Hypothalamus (tissue), 51 donors: ENCODE data around the gene DYNLT2B.
"Not testable (repeated sequence)": the region's sequence is repeated elsewhere in the genome, so short reads cannot be mapped to it uniquely, and the experiment has no call there.

Experiments
- DNase-seq, 51 donors: peaks; one replicate each; lab custom pipeline; 2025; lab: John Stamatoyannopoulos, UW

Gene DYNLT2B

DNA sequence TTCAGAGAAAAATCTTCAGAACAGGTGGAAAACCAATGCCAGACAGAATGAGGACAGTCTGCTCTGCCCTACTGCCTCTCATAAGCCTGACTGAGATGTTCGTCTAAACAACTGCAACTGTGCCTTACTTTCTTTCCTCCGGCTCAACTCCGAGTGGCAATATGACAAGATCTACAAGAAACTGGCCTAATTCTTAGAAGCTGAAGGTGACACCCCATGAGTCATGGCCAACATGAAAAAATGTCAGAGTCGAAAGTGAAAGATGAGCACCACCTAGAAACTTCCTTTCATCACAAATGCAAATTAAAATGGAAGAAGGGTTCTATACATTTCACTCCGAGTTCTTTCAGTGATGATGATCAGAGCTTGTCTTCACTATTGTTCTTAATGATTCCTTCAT, 43.5 kb downstream of the DYNLT2B start:
- no peak for DNase-seq

DNA sequence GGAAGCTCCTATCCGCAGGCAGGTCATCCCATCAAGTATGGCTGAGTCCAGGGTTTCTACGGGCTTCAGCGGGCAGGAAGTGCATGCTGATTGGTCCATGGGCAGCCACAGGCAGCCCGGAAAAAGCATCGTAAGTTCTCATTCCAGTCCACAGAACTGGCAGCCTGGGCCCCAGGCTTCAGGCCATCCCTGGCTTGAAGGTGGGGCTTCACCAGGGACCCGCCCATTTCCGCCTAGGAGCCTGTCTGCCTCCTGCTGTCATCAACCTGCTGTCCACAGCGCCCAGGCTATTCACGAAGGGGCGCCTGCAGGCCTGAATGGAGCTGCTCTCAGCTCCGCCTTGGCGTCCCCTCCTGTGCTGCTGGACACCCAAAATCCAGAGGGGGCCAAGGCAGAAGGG, 44.4 kb downstream of the DYNLT2B start:
- DNase-seq, result no peak

DNA sequence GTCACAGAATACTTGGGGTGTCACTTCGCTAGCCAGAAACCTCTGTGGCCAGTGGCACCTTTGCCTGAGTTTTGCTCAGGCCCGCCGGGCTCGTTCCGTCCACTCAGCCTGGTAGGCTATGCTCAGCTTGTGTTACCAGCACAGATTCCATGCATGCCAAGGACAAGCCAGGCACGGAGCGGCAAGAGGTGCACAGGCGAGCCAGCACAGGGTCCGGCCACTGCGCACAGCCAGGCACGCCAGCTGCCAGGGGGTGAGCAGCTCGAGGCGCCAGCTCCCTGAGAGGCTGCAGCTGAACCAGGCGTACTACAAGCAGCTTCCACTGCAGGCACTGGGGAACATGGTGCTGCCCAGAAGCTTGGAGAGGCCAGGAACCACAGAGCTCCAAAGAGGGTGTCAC, 45.2 kb downstream of the DYNLT2B start:
- no peak for DNase-seq

DNA sequence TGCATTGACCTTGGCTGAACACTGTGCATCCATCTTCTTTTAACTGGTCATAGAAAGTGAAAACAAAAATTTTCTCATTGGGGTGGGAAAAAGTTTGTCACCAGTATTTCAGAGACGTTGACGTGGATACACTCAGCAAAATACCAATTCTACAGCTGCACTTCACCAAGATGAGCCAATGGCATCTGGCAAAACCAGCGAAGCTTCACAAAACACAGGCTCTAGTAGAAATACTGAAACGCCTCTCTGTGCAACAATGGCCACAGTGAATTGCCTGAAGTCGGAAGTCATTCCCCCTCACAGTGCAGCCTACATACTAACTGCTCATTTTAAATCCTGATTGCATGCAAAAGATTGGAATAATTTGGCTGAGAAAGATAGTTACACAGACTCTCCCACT, 47.5 kb downstream of the DYNLT2B start:
- peak in 4 of 51 donors; percentile 4 to 16 (median 6) for DNase-seq

DNA sequence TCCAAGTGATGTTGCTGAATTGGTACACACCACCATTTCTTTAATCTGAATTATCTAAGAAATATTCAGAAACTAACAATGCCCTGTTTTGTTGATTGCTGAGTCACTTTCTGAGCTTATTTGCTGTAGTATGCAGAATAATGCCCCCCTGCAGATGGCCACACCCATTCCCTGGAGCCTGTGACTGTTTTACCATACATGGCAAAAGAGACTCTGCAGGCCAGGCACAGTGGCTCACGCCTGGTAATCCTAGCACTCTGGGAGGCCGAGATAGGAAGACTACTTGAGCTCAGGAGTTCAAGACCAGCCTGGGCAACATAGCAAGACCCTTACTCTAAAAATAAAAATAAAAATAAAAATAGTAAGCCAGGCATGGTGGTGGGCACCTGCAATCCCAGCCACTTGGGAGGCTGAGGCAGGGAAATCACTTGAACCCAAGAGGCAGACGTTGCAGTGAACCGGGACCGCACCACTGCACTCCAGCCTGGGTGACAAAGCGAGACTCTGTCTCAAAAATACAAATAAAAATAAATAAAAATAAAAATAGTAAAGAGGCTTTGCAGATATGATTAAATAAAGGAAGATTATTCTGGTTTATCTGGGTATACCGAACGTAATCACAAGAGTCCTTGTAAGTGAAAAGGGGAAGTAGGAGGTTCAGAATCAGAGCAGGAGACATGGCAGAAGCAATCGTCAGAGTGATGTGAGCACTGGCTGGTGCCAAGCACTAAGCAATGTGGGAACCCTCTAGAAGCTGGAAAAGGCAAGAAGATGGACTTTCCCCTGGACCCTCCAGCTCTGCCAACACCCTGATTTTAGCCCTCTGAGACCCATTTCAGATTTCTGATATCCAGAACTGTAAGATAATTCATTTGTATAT, 49.5 kb downstream of the DYNLT2B start:
- no peak for DNase-seq

DNA sequence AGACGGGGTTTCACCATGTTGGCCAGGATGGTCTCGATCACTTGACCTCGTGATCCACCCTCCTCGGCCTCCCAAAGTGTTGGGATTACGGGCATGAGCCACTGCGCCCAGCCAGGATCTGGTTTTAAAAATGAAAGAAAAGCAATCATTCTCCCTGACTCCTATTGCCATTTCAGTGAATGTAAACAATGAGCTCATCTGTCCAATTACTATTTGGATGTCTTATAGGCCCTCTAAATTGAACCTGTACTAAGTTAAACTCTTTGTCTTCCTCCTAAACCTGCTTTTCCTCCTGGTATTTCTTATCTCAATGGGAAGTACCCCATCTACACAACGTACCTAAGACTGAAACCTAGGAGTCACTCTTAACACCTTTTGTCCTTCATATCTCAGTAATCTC, 54.2 kb downstream of the DYNLT2B start:
- no peak for DNase-seq

DNA sequence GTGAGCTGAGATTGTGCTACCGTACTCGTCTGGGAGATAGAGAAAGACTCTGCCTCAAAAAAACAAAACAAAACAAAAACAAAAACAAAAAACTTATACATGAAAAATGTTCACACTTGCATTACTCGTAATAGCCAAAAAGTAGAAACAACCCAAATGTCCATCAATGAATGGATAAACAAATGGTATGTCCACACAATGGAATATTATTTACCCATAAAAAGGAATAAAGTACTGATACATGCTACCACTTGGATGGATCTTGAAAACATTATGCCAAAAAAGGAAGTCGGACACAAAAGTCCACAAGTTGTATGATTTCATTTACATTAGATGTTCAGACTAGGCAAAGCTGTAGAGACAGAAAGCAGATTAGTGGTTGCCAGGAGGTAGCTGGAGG, 57.3 kb downstream of the DYNLT2B start:
- DNase-seq, result no peak

DNA sequence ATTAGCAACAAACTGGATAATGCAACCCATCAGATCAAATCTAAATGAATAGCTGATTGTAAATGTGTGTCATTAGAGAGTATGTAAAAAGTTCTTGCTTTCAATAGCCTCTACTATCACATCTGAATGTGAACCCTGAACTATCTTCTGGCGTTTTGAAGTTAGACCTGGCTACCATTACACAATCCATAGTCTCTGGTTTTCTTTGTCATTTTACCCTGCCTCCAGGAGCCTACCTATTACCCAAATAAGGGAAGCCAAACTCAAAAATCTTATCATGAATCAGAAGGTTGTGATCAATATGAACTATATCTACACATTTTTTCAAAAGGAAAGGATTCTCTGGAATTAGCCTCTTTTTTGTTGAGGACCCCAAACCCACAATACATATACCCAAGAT, 62.3 kb downstream of the DYNLT2B start:
- no peak for DNase-seq

DNA sequence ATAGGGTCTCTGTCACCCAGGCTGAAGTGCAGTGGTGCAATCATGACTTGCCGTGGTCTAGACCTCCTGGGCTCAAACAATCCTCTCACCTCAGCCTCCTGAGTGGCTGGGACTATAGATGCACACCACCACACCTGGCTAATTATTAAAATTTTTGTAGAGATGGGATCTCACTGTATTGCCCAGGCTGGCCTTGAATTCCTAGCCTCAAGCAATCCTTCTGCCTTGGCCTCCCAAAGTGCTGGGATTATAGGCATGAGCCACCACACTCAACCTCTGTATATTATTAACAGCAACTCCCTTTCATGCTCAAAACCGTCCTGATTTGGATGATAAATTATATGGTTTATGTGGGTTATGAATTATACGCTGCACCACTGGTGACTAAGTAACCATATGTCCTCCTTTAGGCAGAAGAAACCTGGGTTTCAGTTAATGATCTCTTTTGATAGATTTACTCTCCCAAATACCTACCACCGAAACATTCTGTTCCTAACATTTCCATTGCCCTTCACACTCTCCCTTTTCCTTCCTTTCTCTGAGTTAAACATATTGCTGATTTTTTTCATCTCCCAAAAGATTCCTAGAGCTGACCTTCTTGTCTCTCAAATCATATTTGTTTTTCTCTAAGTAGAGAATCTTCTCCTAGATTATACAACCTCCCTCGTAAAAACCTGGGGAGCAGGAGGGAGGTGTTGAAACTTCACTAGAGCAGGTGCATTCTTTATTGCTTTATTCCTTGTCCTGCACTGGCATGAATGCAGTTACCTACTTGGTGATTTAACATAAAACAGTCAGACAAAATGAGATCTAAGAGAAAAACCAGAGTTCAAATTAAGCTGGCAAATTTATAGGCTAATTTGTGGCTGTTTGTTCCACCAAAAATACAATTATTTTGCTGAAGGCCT, 63.4 kb downstream of the DYNLT2B start:
- DNase-seq, result no peak

DNA sequence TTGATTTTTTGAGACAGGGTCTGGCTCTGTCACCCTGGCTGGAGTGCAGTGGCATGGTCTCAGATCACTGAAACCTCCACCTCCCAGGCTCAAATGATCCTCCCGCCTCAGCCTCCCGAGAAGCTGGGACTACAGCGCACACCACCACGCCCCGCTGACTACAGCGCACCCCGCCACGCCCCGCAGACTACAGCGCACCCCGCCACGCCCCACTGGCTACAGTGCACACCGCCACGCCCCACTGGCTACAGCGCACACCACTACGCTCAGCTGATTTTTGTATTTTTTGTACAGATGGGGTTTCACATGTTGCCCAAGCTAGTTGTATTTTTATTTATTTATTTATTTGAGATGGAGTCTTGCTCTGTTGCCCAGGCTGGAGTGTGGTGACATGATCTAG, 66.1 kb downstream of the DYNLT2B start:
- DNase-seq, result no peak

DNA sequence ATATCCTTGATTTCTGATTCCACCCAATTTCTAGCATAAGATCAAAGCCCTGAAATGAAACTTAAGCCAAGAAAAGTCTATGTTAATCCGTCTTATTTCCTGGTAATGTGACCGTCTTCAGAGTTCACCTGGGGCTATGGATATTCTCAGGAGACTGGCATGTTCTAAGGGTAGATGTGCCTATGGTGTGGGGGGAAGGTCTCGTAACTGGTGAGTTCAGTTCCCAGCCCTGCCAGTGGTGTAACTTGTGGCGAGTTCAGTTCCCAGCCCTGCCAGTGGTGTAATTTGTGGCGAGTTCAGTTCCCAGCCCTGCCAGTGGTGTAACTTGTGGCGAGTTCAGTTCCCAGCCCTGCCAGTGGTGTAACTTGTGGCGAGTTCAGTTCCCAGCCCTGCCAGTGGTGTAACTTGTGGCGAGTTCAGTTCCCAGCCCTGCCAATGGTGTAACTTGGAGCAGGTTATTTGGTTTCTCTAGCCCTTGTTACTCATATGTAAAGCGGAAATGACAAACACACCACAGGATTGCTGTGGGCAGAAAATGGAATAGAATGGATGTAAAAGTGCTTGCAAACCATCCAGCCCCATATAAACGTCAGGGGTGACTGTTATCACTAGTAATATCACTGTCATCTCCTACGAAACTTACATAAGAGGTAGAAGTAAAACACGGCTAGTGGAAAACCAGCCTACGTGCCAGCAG, 71.3 kb downstream of the DYNLT2B start:
- no peak for DNase-seq

DNA sequence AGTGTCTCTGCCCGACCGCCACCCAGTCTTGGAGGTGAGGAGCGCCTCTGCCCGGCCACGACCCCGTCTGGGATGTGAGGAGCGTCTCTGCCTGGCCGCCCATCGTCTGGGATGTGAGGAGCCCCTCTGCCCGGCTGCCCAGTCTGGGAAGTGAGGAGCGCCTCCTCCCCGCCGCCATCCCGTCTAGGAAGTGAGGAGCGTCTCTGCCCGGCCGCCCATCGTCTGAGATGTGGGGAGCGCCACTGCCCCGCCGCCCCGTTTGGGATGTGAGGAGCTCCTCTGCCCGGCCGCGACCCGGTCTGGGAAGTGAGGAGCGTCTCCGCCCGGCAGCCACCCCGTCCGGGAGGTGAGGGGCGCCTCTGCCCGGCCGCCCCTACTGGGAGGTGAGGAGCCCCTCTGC, 73.9 kb downstream of the DYNLT2B start:
- DNase-seq, result not testable (repeated sequence)

DNA sequence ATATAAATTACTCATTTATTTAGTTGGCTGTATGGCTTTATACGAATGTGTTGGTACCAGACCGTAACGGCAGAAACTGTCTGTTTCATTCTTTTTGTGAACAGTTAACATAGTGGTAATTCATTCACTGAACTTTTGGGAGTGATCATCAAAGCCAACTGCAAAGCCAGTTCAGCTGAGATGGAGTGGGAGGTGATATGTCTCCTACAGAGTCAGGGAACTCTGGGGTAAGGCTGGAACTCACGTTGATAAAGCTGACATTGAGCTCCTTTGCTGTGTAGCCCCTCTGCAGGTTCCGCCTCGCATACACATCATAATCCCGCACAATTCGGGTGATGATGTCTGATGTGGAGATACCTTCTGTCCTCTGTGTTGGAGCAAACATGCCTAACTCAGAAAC, 76.3 kb downstream of the DYNLT2B start:
- DNase-seq, result no peak
